ENCODE measurements around the gene DPT.

Gene DPT

GRCh38 chr1:168645721-168646120 is 83.3 kb downstream of the DPT start:
- Histone ChIP-seq H4K91ac (ENCODE audit: low read length) (no peak overlapping the region), H2BK120ac (ENCODE audit: low read depth, low read length) (no peak overlapping the region), H3K27me3 (ENCODE audit: control insufficient read depth in 1 of 2, insufficient read depth in 1 of 2, low read length in 2 of 2) (peaks cover 0 to 5% of the 10 kb centered on the region in 2 experiments), H2BK5ac (ENCODE audit: low read depth, low read length, poor library complexity, severe bottlenecking) (no peak overlapping the region), H4K8ac (ENCODE audit: low read length) (no peak overlapping the region), H3K23ac (ENCODE audit: low read length in 2 of 2) (no peak overlapping the region), H2AK5ac (ENCODE audit: low read length, severe bottlenecking) (no peak overlapping the region), H3K4me2 (ENCODE audit: low read length, poor library complexity, severe bottlenecking) (no peak overlapping the region), H3K4me3 (ENCODE audit: insufficient read depth in 1 of 2, low read depth in 1 of 2, low read length in 2 of 2) (no peak overlapping the region), H3K27ac (ENCODE audit: low read length, poor library complexity, severe bottlenecking) (no peak overlapping the region), H3K18ac (ENCODE audit: low read depth in 1 of 2, low read length in 2 of 2) (no peak overlapping the region), H3K79me1 (replicated peaks; ENCODE audit: low read length, poor library complexity, severe bottlenecking) (no peaks in the 10 kb centered on the region), H2BK15ac (ENCODE audit: low read depth, poor library complexity, severe bottlenecking) (no peak overlapping the region), H3K4ac (ENCODE audit: low read depth in 1 of 2, low read length in 2 of 2) (no peak overlapping the region), H3K9me3 (ENCODE audit: control insufficient read depth, low read length) (no peaks in the 10 kb centered on the region), H3K4me1 (ENCODE audit: control insufficient read depth, insufficient read depth, low read depth, low read length) (no peaks in the 10 kb centered on the region), H2BK12ac (ENCODE audit: low read length in 2 of 2) (no peak overlapping the region), H3K9ac (ENCODE audit: low read length) (no peak overlapping the region), H3K36me3 (ENCODE audit: control insufficient read depth in 1 of 2, insufficient read depth in 2 of 2, low read depth in 1 of 2, low read length in 2 of 2) (no peaks in the 10 kb centered on the region), H2AFZ (ENCODE audit: low read depth, low read length) (no peak overlapping the region), H3K14ac (ENCODE audit: low read length in 2 of 2) (no peak overlapping the region)
- DNase-seq = no peak
- WGBS = 83% methylated on average over 2 of the region's 3 CpGs
